ENCODE data around the gene CUEDC1.
A peak's percentile ranks its signal among the peaks of the same experiment; 100 is the strongest.

Gene CUEDC1

GRCh38 chr17:57915985-57916757 lies 39.0 kb downstream of the CUEDC1 start:
- no peak for DNase-seq (ENCODE audit: low read depth)

DNA sequence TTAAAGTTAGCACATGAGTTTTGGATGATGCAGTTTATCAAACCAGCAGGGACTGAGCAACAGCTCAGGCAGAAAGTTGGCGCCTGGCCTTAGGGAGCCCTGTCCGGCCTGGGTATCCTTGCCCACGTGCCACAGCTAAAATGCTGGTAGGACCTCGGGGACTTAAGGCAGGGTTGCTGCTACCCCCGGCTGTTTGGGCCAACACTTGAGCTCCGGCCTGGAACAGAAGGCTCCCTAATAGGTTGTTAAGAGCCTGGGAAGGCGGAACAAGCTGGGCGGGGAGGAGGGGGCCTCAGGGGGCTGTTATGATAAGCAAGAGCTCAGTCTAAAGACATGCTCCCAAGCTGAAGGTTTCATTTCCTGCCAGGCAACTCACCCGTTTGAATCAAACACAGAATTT lies 39.7 kb downstream of the CUEDC1 start:
- no peak for DNase-seq (ENCODE audit: low read depth)

GRCh38 chr17:57914273-57915142 lies 40.7 kb downstream of the CUEDC1 start:
- no peak for DNase-seq (ENCODE audit: low read depth)

- DNase-seq (ENCODE audit: low read depth), result peak; percentile 57
Observed at GRCh38 chr17:57913575-57914272, 41.5 kb downstream of the CUEDC1 start.

- no peak for DNase-seq (ENCODE audit: low read depth)
Observed at GRCh38 chr17:57911834-57912673, 43.2 kb downstream of the CUEDC1 start.

DNA sequence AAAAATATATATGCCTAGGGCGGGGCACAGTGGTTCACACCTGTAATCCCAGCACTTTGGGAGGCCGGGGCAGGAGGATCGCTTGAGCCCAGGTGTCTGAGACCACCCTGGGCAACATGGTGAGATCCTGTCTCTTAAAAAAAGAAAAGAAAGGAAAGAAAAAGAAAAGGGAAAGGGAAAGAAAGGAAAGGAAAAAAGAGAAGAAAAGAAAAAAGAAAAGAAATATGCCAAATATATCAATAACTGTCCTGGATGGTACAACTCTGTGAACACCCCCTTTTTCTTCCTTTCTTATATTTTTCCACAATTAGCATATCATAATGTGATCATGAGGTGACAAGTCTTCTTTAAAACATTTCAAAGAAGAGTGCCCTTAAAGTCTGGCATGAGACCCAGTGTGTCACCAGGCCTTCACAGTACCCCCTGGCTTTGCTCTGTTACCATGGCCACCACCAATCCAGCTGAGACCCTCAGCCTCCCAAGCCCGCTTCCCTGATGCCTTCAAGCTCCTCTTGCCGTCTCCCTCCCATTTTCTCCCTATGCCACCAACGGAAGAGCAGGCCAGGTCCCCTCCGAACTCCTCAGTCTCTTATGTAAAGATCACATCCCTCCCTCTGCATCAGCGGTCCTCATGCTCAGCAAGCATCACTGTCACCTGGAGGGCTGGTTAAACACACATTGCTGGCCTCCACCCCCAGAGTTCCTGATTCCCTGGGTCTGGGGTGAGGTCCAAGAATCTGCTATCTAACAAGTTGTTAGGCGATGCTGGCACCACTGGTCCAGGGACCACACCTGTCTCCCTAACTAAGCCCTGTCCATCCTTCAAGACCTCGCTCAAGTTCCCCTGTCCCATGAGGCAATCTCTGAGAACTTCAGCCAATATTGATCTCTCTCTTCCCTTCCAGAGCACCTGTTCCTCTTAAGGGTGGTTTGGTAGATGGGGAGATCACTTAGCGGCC lies 44.5 kb downstream of the CUEDC1 start:
- DNase-seq (ENCODE audit: low read depth), result no peak

GRCh38 chr17:57909551-57909950 lies 45.7 kb downstream of the CUEDC1 start:
- no peak for DNase-seq (ENCODE audit: low read depth)

GRCh38 chr17:57908278-57908677 lies 46.9 kb downstream of the CUEDC1 start:
- DNase-seq (ENCODE audit: low read depth), result no peak

DNA sequence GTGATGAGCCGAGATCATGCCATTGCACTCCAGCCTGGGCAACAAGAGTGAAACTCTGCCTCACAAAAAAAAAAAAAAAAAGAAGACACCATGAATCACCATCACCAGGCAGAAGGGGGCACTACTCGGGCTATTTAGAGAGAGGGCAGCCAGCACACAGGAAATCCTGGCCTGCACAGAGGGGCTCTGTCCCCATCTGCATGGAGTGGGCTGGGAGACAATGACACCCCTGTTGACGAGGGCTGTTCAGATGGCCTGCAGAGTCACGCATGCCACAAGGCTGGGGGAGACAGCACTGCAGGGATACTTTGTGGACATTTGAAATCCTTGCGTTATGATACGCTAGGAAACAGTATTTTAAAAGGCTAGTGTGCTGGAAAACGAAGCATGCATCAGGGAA lies 48.3 kb downstream of the CUEDC1 start:
- DNase-seq (ENCODE audit: low read depth), result no peak

DNA sequence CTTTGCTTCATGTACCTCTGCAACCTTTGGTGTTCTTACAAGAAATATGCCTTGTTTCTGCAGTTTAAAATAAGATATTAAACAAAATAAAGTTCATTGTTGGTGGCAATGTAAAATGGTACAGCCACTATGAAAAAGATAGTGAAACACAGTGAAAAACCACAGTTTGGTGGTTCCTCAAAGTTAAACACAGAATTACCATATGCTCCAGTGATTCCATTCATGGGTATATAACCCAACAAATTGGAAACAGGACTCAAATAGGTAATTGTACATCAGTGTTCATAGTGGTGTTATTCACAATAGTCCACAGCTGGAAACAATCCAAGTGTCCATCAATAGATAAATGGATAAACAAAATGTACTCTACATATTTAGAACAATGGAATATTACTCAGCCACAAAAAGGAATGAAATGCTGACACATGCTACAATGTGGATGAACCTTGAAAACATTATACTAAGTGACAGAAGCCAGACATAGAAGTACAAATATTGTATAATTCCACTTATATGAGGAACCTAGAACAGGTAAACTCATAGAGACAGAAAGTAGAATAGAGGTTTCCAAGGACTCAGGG lies 49.2 kb downstream of the CUEDC1 start:
- DNase-seq (ENCODE audit: low read depth), result no peak

DNA sequence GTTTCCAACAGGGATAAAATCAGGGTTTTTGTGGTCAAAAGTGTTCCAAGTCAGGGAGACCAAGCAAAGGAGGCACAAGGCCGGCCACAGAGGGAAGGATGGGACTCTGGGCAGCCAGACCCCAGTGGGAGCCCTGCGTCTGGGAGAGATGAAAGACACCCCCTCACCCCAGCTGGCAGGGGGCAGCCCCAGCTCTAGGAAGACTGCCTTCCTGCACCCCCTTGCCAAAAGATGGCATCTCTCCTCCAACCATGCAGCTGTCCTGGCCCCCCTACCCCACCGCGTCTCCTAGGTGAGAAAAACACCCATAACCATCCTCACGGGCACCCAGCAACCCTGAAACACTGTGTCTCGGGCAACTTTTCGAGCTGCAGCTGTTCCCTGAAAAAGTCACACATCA lies 51.3 kb downstream of the CUEDC1 start:
- DNase-seq (ENCODE audit: low read depth), result no peak

DNA sequence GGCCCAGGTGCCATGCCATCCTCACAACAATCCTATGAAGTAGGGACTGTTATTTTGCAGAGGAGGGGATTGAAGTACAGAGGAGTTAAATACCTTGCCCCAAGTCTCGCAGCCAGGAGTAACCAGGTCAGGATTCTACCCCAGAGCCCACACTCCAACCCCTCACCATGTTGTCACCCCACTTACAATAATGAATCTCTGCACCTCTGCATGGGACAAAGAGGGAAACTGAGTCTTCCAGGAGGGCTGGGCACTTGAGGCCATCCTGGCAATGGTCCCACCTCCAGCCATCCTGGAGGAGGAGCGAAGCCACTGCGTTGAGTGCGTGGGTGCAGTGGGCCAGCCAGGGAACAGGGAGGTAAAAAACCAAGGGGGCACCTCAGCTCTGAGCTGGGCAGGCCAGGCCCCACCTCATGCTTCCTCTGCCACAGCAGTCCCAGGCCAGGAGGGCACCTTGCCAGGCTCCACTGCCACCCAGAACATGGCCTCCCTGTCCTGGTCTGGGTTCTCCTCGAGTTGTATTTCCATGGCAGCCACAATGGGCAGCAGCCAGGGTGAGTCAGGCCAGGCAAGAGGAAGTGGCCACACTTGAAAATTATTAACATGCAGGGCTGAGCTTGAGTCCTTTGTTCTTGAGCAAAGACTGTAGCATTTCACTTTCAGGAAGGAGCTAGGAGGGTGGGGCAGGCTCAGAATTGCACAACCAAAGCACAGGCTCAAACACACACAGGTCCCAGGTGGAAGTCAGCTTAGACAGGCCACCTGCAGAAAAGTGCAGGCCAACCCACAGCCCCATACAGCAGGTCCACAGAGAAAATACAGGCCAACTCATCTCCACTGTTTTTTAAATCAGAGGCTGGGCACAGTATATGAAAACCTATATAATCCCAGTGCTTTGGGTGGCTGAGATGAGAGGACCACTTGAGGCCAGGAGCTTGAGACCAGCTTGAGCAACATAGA lies 52.1 kb downstream of the CUEDC1 start:
- peak; percentile 78 for DNase-seq (ENCODE audit: low read depth)

- no peak for DNase-seq (ENCODE audit: low read depth)
Observed at GRCh38 chr17:57902117-57902799, 53.0 kb downstream of the CUEDC1 start.

DNA sequence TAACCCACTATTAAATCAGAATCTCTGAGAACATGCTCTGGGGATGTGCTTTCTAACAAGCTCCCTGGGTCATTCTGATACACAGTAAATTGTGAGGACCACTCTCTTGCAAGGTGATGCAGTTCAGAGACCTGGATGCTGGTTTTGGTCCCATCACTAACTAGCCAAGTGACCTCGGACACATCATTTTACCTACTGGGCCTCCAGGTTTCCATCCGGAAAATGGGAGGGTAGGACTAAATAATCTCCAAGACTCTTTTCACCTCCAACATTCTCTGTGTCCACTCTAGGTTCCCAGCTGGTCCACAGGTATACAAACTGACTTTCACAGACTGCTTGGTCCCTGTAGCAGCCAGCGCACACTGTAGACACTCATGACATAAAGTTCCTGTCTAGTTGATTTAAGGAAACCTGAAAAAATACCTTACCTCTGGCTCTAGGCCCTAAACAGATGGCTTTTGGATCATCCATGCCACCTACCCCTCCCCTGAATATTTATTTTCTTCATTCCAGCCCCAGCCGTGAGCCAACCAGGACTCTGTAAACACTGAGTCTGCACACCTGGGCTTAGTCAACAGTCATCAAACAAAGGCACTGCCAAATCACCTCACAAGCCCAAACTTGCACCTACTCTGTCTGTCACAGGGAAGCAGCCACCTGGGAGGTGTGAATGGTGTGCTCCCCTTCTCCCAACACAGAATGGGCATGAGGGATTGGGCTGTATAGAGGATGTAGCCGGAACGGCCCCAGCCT lies 54.0 kb downstream of the CUEDC1 start:
- no peak for DNase-seq (ENCODE audit: low read depth)

DNA sequence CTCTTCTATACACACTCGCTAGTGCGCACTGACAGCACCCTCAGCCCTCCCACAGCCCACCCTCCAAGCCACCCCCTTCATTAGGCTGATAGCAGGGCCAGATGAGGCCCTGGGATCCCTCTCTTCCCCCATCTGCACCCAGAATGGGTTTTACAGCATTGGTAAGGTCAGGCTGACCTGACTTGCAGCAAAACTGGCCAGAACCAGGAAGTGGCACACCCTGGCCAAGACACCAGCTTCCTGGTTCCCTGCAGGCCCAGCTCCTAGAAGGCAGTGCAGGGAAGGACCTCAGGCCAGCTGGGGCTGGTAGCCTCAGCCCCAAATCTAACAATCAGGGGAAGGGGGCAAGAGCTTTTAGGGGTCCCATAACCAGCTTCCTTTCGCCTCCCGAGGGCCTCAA lies 55.4 kb downstream of the CUEDC1 start:
- DNase-seq (ENCODE audit: low read depth), result no peak

GRCh38 chr17:57899391-57899790 lies 55.8 kb downstream of the CUEDC1 start:
- no peak for DNase-seq (ENCODE audit: low read depth)

GRCh38 chr17:57898487-57899311 lies 56.5 kb downstream of the CUEDC1 start:
- no peak for DNase-seq (ENCODE audit: low read depth)
